Chondrocyte (in vitro differentiated cells): ENCODE data around the gene SLC17A5. TPM values are rescaled to one million over a fixed set of nuclear protein-coding genes. Genes with fewer than 3 reads are reported as not detected.

Source experiments
- DNase-seq: peaks from one replicate; pipeline ENCODE4 v3.0.0; 2021; ENCODE audit warnings: mixed read lengths, low spot score
- H3K27ac Mint-ChIP-seq: one replicate; pipeline ENCODE4 v1.8.0; 2021; ENCODE audit warnings: mild to moderate bottlenecking, moderate library complexity, mixed read lengths; ENCODE audit not compliant: unreplicated experiment
- H3K27me3 Mint-ChIP-seq: 2 replicates; pipeline ENCODE4 v1.8.0; 2021; ENCODE audit warnings: low read depth, mixed read lengths
- H3K36me3 Mint-ChIP-seq: 2 replicates; pipeline ENCODE4 v1.8.0; 2021; ENCODE audit warnings: low read depth, mixed read lengths
- H3K4me1 Mint-ChIP-seq: 2 replicates; pipeline ENCODE4 v1.8.0; 2021; ENCODE audit warnings: low read depth, mild to moderate bottlenecking, mixed read lengths
- H3K4me3 Mint-ChIP-seq: one replicate; pipeline ENCODE4 v1.8.0; 2021; ENCODE audit warnings: mild to moderate bottlenecking, moderate library complexity, mixed read lengths; ENCODE audit not compliant: unreplicated experiment
- H3K9me3 Mint-ChIP-seq: 2 replicates; pipeline ENCODE4 v1.8.0; 2021; ENCODE audit warnings: low read depth, mixed read lengths
- CTCF ChIP-seq: fragments of 200-600 bp; sonication (generic); IDR thresholded peaks from 2 replicates; pipeline ENCODE4 v1.5.0; 2021; ENCODE audit warnings: antibody characterized with exemption, mild to moderate bottlenecking, moderate library complexity
- total RNA-seq: library from RNA; stranded (reverse); gene quantifications from 3 replicates; pipeline ENCODE4 v1.2.1, GENCODE V29; 2021

SLC17A5 gene
- total RNA-seq, 1 donor from 2014 or later, result 33.0 TPM

GRCh38 chr6:73614802-73615201 is 39.0 kb downstream of the SLC17A5 start:
- no peaks in the 10 kb centered on the region for H3K27me3 Mint-ChIP-seq
- peaks cover 6% of the 10 kb centered on the region for H3K4me1 Mint-ChIP-seq
- DNase-seq, result no peak
- no peak for TF ChIP-seq CTCF
- peaks cover 12% of the 10 kb centered on the region for H3K36me3 Mint-ChIP-seq
- H3K27ac Mint-ChIP-seq, result no peak overlapping the region
- H3K9me3 Mint-ChIP-seq, result no peaks in the 10 kb centered on the region
- H3K4me3 Mint-ChIP-seq, result no peak overlapping the region

- H3K36me3 Mint-ChIP-seq, result peaks cover 14% of the 10 kb centered on the region
- no peak overlapping the region for H3K27ac Mint-ChIP-seq
- DNase-seq, result no peak
- no peaks in the 10 kb centered on the region for H3K27me3 Mint-ChIP-seq
- no peaks in the 10 kb centered on the region for H3K9me3 Mint-ChIP-seq
- H3K4me1 Mint-ChIP-seq, result peaks cover 9% of the 10 kb centered on the region
- TF ChIP-seq CTCF, result no peak
- no peak overlapping the region for H3K4me3 Mint-ChIP-seq
These were observed 39.8 kb downstream of the SLC17A5 start for GRCh38 chr6:73613806-73614536.

GRCh38 chr6:73612611-73613010 is 41.2 kb downstream of the SLC17A5 start:
- peaks cover 9% of the 10 kb centered on the region for H3K4me1 Mint-ChIP-seq
- H3K27me3 Mint-ChIP-seq, result no peaks in the 10 kb centered on the region
- no peak overlapping the region for H3K27ac Mint-ChIP-seq
- H3K36me3 Mint-ChIP-seq, result peaks cover 22% of the 10 kb centered on the region
- H3K4me3 Mint-ChIP-seq, result no peak overlapping the region
- TF ChIP-seq CTCF, result no peak
- DNase-seq, result no peak
- H3K9me3 Mint-ChIP-seq, result no peaks in the 10 kb centered on the region

GRCh38 chr6:73610444-73611275 is 43.1 kb downstream of the SLC17A5 start:
- H3K9me3 Mint-ChIP-seq, result no peaks in the 10 kb centered on the region
- H3K36me3 Mint-ChIP-seq, result peaks cover 24% of the 10 kb centered on the region
- H3K27me3 Mint-ChIP-seq, result no peaks in the 10 kb centered on the region
- peaks cover 9% of the 10 kb centered on the region for H3K4me1 Mint-ChIP-seq
- no peak overlapping the region for H3K27ac Mint-ChIP-seq
- no peak overlapping the region for H3K4me3 Mint-ChIP-seq
- peak; percentile 89 for TF ChIP-seq CTCF
- no peak for DNase-seq

- DNase-seq, result no peak
- Mint-ChIP-seq H3K4me3 (no peak overlapping the region), H3K9me3 (no peaks in the 10 kb centered on the region), H3K27ac (no peak overlapping the region), H3K4me1 (peaks cover 9% of the 10 kb centered on the region), H3K36me3 (peaks cover 21% of the 10 kb centered on the region), H3K27me3 (no peaks in the 10 kb centered on the region)
- no peak for TF ChIP-seq CTCF
These were observed 45.0 kb downstream of the SLC17A5 start for GRCh38 chr6:73608761-73609160.
